Psoas muscle (tissue), 8 donors: ENCODE results near the gene ACTL6B. TPM values are rescaled to one million over a fixed set of nuclear protein-coding genes. Genes with fewer than 3 reads are reported as not detected.

ENCODE experiments used
- ATAC-seq, 4 donors: fragments of 200-7000 bp; cut with Tn5 transposase; one replicate each; pipeline ENCODE4 v1.9.1; 2020; ENCODE audit warnings: moderate library complexity in 3 of 4, mild to moderate bottlenecking in 2 of 4
- DNase-seq, 2 donors: peaks; one replicate each; pipeline ENCODE4 v3.0.0-alpha.2; 2020
- H3K27ac ChIP-seq: fragments of 200-600 bp; one replicate; pipeline ENCODE4 v1.8.0; 2022
- H3K27me3 ChIP-seq, 3 donors: fragments of 200-600 bp in 1 of 3; one replicate each; pipeline versions ENCODE4 v1.6.1 to v1.8.0; 2013 to 2022; ENCODE audit warnings: low read length in 2 of 3, mild to moderate bottlenecking in 2 of 3, moderate library complexity in 1 of 3; ENCODE audit not compliant: insufficient read depth in 3 of 3
- H3K36me3 ChIP-seq, 2 donors: fragments of 200-600 bp in 1 of 2; one replicate each; pipeline versions ENCODE4 v1.6.1 to v1.8.0; 2013 to 2022; ENCODE audit warnings: low read depth in 1 of 2, mild to moderate bottlenecking in 1 of 2, moderate library complexity in 1 of 2; ENCODE audit not compliant: insufficient read depth in 1 of 2
- H3K4me1 ChIP-seq: fragments of 200-600 bp; one replicate; pipeline ENCODE4 v1.8.0; 2022
- H3K4me3 ChIP-seq: fragments of 200-600 bp; one replicate; pipeline ENCODE4 v1.8.0; 2022; ENCODE audit warnings: mild to moderate bottlenecking
- H3K9me3 ChIP-seq: fragments of 200-600 bp; one replicate; pipeline ENCODE4 v1.8.0; 2022
- WGBS, 3 donors: extraction: QIAGEN DNeasy Blood & Tissue Kit; methylation state at CpG; one replicate each; pipeline versions ENCODE4 v1.1.6 to v1.1.7; 2013; 5-methylcytosine and 5-hydroxymethylcytosine counted together
- intact Hi-C, 2 donors: fragments of 100-400 bp; cut with DNase I; formaldehyde crosslinking; loops; one replicate each; pipeline versions ENCODE4 v1.11.0 to v1.14.2; 2022
- polyA plus RNA-seq, 3 donors: library from polyadenylated mRNA; stranded (reverse); fragments of 200-250 nt; gene quantifications; one replicate each; pipeline ENCODE4 v1.2.3, GENCODE V29; 2013
- total RNA-seq, 4 donors: library from RNA; stranded (reverse); fragmentation: NEBNext Ultra II Directional in 2 of 4; extraction: Animal tissue kit (Norgen Biotek cat#: 25700) in 2 of 4; gene quantifications; one replicate each; pipeline versions ENCODE4 v1.2.1 to v1.2.4, GENCODE V29; 2021 to 2023
- TF ChIP-seq, protein P1 (sequence below): fragments of 200-600 bp; IDR thresholded peaks from one replicate; pipeline ENCODE4 v1.8.0; 2022; ENCODE audit warnings: antibody characterized with exemption
- donor health status: healthy with polysubstance abuse.
- donor health status: DM: no; HTN: no; CAD: no; lungs with moderate emphysema.
- donor health status: Bipolar disorder and iron deficiency.
- donor health status: healthy.
- donor health status: DM: yes; HTN: yes; CAD: no.
- donor health status: DM: no; HTN: no; CAD: no.
- donor health status: DM: no; HTN: no; CAD: no.
- donor health status: DM: yes; HTN: yes; CAD: no.

ACTL6B gene
- total and polyA plus RNA-seq, 7 donors = 0.03 TPM; not detected in 6

DNA sequence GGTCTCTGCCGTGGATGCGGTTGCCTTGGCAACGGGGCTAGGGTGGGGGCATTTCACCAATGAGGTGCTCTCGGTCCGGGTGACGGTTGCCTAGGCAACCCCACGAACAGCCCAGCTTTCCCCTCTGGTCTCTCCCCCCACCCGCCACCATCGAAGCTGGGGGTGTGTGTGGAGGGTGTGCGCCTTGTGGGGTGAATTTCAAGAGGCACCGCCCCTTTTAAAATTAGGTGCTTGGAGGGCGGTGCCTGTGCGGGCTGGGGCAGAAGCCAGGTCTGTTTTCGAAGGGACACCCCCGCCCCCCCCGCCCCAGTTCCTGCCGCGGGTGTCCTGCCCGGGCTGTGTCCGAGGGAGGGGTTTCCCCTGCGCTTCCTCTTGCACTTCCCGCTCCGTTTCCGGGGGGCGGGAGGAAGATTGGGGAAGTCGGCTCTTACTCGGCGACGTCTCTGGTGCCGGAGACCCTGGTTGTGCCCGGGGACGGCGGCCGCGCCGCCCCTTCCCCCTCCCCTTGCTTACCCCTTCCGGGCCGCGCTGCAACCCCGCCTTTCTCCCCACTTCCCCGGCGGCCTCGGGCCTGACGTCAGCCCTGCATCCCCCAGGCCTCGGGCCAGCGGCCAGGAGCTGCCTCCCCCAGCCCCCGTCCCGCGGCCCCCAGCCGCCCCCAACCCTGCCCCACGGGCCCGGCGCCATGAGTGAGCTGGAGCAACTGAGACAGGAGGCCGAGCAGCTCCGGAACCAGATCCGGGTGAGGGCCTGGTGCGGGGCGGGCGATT is 19.5 kb upstream of the ACTL6B start:
- H3K4me1 ChIP-seq = no peaks in the 10 kb centered on the region
- intact Hi-C loops = loop anchor here (2.0 to 5.0 kb wide), 2 partner anchors 17 to 88 kb away; partner anchors contain the start of genes FBXO24 (in 1 of the 2) and LRCH4 (in 1 of the 2)
- peaks cover 0 to 45% of the 10 kb centered on the region in 2 donors for H3K36me3 ChIP-seq
- peak overlapping the region; percentile 92 for H3K4me3 ChIP-seq
- WGBS, 3 donors = 2 to 7% (median 5%) methylated on average over 42 to 59 of the region's 59 CpGs
- peak overlapping the region; percentile 97 for H3K27ac ChIP-seq
- DNase-seq (peak; percentile 85 to 92), ATAC-seq (peak in 3 of 4 donors; percentile 1 to 39 (median 25))
- no peaks in the 10 kb centered on the region for H3K9me3 ChIP-seq
- TF ChIP-seq, protein P1, sequence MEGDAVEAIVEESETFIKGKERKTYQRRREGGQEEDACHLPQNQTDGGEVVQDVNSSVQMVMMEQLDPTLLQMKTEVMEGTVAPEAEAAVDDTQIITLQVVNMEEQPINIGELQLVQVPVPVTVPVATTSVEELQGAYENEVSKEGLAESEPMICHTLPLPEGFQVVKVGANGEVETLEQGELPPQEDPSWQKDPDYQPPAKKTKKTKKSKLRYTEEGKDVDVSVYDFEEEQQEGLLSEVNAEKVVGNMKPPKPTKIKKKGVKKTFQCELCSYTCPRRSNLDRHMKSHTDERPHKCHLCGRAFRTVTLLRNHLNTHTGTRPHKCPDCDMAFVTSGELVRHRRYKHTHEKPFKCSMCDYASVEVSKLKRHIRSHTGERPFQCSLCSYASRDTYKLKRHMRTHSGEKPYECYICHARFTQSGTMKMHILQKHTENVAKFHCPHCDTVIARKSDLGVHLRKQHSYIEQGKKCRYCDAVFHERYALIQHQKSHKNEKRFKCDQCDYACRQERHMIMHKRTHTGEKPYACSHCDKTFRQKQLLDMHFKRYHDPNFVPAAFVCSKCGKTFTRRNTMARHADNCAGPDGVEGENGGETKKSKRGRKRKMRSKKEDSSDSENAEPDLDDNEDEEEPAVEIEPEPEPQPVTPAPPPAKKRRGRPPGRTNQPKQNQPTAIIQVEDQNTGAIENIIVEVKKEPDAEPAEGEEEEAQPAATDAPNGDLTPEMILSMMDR = no peak
- H3K27me3 ChIP-seq = no peaks in the 10 kb centered on the region

DNA sequence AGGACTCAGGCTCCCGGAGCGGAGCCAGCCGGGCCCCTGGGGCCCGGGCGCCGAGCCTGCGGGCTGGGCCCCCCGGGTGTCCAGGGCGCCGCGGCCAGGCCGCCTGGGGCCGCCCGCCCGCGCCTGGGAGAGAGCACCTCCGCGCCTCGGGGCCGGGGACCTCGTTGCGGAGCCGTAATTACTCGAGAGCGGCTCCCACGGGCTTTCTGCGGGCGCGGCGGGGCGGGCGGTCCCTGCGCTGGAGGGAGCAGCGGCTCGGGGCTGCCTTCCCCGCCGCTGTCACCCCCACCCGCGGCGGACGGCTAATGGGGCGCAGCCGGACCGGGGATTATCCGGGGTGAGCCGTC is 18.8 kb upstream of the ACTL6B start:
- DNase-seq (no peak), ATAC-seq (no peak)
- WGBS, 3 donors = 0 to 1% (median 0%) methylated on average over 22 to 46 of the region's 46 CpGs

DNA sequence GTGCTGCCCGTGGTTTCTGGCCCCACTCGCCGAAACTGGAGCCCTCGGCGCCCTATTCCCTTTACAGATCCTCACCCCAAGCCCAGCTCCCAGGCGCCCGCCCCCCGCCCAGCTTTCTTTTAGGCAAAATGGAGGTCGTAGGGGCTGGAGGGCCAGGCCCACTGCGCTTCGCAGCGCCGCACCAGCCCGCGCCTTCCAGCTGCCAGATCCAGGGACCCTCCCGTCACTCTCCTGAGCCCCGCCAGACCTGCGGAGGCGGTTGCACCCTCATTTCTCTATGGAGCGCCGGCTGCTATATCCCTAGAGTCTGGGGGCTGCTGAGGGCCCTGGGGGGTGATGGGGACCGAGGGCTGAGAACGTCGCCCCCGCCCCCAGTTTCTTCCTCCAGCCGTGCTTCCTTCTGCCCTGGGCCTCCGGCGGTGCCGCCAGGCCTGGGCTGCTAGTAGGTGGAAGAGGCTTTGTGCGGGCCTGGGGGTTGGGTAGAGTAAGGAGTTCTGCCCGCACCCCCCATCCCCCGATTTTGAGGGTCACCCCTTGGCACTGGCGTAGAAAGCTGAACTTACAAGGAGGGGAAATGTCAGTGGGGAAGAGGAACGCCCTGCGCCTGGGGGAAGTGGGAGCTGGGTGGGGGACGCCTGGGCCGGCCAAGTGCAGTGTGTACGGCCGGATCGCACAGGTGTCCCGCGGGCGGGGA is 18.3 kb upstream of the ACTL6B start:
- H3K27me3 ChIP-seq = no peaks in the 10 kb centered on the region
- 0 to 1% (median 0%) methylated on average over 43 of the region's 43 CpGs for WGBS, 3 donors
- DNase-seq (peak in 1 of 2 donors; percentile 68), ATAC-seq (peak in 2 of 4 donors; percentile 1 to 7)
- H3K9me3 ChIP-seq = no peaks in the 10 kb centered on the region
- TF ChIP-seq, protein P1 = no peak
- peak overlapping the region; percentile 92 for H3K4me3 ChIP-seq
- peaks cover 0 to 34% of the 10 kb centered on the region in 2 donors for H3K36me3 ChIP-seq
- intact Hi-C loops = loop anchor here (1.0 to 5.0 kb wide), 5 partner anchors 18 to 90 kb away; partner anchors contain the start of genes MOSPD3 (in 2 of the 2), FBXO24 (in 1 of the 2) and LRCH4 (in 1 of the 2)
- peak overlapping the region; percentile 97 for H3K27ac ChIP-seq
- no peaks in the 10 kb centered on the region for H3K4me1 ChIP-seq

More for the DNA sequence above, 18.8 kb upstream of the ACTL6B start:
- H3K27me3 ChIP-seq = no peaks in the 10 kb centered on the region
- no peaks in the 10 kb centered on the region for H3K4me1 ChIP-seq
- intact Hi-C loops = loop anchor here (2.0 to 5.0 kb wide), 2 partner anchors 18 to 88 kb away; partner anchors contain the start of genes FBXO24 (in 1 of the 2) and LRCH4 (in 1 of the 2)
- H3K4me3 ChIP-seq = peak overlapping the region; percentile 92
- no peaks in the 10 kb centered on the region for H3K9me3 ChIP-seq
- TF ChIP-seq, protein P1 = no peak
- H3K36me3 ChIP-seq = peaks cover 0 to 38% of the 10 kb centered on the region in 2 donors
- peak overlapping the region; percentile 97 for H3K27ac ChIP-seq

DNA sequence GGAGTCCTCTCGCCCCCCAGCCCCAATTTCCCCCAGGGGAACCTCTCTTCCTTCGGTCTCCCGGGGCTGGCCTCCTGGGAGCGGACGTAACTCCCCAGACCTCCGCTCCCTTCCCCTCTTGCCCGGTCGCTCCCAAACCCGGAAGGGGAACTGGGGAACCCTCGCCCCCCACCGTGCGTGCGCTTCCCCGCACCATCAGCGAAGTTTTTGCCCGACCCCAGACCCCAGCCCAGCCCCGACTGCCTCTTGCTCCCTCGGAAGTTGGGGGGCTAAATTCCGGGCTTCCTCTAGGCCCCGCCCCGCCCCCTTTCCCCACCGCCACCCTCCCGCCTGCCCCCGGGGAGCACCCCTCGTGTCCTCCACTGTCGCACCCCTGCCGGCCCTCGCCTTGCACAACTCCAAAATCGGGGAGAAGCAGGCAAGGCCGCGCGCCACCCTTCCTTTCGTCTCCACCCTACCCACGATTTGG is 17.7 kb upstream of the ACTL6B start:
- ATAC-seq (peak in 3 of 4 donors; percentile 5 to 21 (median 7)), DNase-seq (peak; percentile 66 to 84)
- H3K27ac ChIP-seq = peak overlapping the region; percentile 97
- TF ChIP-seq, protein P1 = no peak
- H3K9me3 ChIP-seq = no peaks in the 10 kb centered on the region
- H3K4me1 ChIP-seq = no peaks in the 10 kb centered on the region
- WGBS, 3 donors = 0 to 2% (median 0%) methylated on average over 16 to 34 of the region's 34 CpGs
- peaks cover 0 to 28% of the 10 kb centered on the region in 2 donors for H3K36me3 ChIP-seq
- peak overlapping the region; percentile 92 for H3K4me3 ChIP-seq
- no peaks in the 10 kb centered on the region for H3K27me3 ChIP-seq
- intact Hi-C loops = loop anchor here (1.0 to 5.0 kb wide), 4 partner anchors 19 to 90 kb away; partner anchors contain the start of gene MOSPD3 (in 2 of the 2)
